Endothelial cell (in vitro differentiated cells): ENCODE data around the gene RAB11FIP4. TPM values are rescaled to one million over a fixed set of nuclear protein-coding genes. Genes with fewer than 3 reads are reported as not detected.

Experiments used
- DNase-seq: peaks from one replicate; pipeline ENCODE4 v3.0.0; 2021; ENCODE audit warnings: low spot score
- H3K27ac Mint-ChIP-seq: one replicate; pipeline ENCODE4 v1.8.0; 2021; ENCODE audit warnings: mixed read lengths, inconsistent platforms; ENCODE audit not compliant: unreplicated experiment
- H3K27me3 Mint-ChIP-seq: one replicate; pipeline ENCODE4 v1.8.0; 2021; ENCODE audit warnings: mild to moderate bottlenecking, moderate library complexity, mixed read lengths, inconsistent platforms; ENCODE audit not compliant: unreplicated experiment
- H3K36me3 Mint-ChIP-seq: one replicate; pipeline ENCODE4 v1.8.0; 2021; ENCODE audit warnings: mild to moderate bottlenecking, low read depth, mixed read lengths, inconsistent platforms; ENCODE audit not compliant: unreplicated experiment
- H3K4me1 Mint-ChIP-seq: one replicate; pipeline ENCODE4 v1.8.0; 2021; ENCODE audit warnings: mild to moderate bottlenecking, mixed read lengths, inconsistent platforms; ENCODE audit not compliant: unreplicated experiment
- H3K4me3 Mint-ChIP-seq: one replicate; pipeline ENCODE4 v1.8.0; 2021; ENCODE audit warnings: mild to moderate bottlenecking, mixed read lengths, inconsistent platforms; ENCODE audit not compliant: unreplicated experiment
- H3K9me3 Mint-ChIP-seq: one replicate; pipeline ENCODE4 v1.8.0; 2021; ENCODE audit warnings: mixed read lengths, inconsistent platforms; ENCODE audit not compliant: unreplicated experiment
- total RNA-seq: library from RNA; stranded (reverse); fragmentation: NEBNext Ultra II Directional; extraction: Animal tissue kit (Norgen Biotek cat#: 25700); gene quantifications from one replicate; pipeline ENCODE4 v1.2.1, GENCODE V29; 2021; ENCODE audit not compliant: unreplicated experiment
- TF ChIP-seq, protein P1 (sequence below): fragments of 200-600 bp; sonication (generic); IDR thresholded peaks from one replicate; pipeline ENCODE4 v1.5.0; 2021; ENCODE audit warnings: antibody characterized with exemption; ENCODE audit not compliant: unreplicated experiment

The RAB11FIP4 gene
- total RNA-seq, 1 donor from 2014 or later, result 0.92 TPM

DNA sequence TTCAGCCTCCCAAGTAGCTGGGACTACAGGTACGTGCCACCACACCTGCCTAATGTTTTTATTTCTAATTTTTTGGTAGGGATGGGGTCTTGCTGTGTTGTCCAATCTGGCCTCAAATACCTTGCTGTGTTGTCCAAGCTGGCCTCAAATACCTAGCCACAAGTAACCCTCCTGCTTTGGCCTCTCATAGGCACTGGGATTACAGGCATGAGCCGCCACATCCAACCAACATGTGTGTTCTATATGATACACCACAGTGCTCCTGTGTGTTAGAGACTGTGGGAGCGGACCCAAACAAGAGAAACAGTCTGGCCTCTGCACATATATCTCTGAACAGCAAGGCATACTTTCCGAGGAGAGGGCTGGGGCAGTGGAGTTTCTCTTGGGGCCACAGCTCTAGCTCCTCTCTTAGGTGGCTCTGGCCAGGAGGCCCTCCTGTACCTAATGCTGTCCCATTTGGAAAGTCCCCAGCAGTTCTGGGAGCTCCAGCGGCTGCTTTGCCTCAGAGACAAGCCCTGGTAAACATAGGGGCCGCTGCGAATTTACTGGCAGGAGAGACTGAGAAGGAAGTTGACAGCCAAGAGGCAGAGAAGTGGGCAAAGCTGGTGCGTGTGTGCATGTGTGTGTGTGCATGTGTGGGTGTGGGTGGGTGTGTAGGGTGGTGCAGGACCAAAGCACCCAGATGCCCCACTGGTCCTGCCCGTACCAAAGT, 95.0 kb downstream of the RAB11FIP4 start:
- peaks cover 13% of the 10 kb centered on the region for H3K4me1 Mint-ChIP-seq
- no peak for DNase-seq
- H3K27ac Mint-ChIP-seq, result no peak overlapping the region
- TF ChIP-seq, protein P1, sequence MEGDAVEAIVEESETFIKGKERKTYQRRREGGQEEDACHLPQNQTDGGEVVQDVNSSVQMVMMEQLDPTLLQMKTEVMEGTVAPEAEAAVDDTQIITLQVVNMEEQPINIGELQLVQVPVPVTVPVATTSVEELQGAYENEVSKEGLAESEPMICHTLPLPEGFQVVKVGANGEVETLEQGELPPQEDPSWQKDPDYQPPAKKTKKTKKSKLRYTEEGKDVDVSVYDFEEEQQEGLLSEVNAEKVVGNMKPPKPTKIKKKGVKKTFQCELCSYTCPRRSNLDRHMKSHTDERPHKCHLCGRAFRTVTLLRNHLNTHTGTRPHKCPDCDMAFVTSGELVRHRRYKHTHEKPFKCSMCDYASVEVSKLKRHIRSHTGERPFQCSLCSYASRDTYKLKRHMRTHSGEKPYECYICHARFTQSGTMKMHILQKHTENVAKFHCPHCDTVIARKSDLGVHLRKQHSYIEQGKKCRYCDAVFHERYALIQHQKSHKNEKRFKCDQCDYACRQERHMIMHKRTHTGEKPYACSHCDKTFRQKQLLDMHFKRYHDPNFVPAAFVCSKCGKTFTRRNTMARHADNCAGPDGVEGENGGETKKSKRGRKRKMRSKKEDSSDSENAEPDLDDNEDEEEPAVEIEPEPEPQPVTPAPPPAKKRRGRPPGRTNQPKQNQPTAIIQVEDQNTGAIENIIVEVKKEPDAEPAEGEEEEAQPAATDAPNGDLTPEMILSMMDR, result no peak
- peak overlapping the region; percentile 88 for H3K4me3 Mint-ChIP-seq
- H3K27me3 Mint-ChIP-seq, result peaks cover 15% of the 10 kb centered on the region
- H3K36me3 Mint-ChIP-seq, result peaks cover 10% of the 10 kb centered on the region
- no peaks in the 10 kb centered on the region for H3K9me3 Mint-ChIP-seq

DNA sequence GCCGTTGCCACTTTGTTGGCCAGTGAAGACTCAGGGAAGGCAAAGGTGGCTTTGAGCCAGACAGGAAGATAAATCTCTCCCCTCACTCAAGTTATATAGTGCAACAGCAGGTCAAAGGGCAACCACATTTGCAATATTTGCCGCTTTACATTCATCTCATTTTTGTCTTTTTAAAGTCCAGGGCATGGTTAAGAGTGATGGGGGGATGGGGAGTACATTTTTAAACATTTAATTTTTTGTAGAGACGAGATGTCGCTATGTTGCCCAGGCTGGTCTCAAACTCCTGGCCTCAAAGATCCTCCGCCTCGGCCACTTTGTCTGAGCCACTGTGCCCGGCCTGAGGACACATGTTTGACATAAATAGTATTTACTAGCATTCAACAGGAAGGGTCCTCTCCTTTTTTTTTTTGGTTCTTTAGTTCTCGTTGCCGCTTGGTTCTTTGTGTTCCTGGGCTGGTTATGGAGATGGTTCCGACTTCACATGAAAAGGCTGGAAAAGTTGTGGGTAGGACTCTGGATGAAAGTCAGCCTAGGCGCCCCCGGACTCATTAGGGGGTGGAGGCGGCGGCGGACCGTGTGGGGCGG, 95.7 kb downstream of the RAB11FIP4 start:
- H3K27me3 Mint-ChIP-seq, result peaks cover 15% of the 10 kb centered on the region
- peaks cover 10% of the 10 kb centered on the region for H3K36me3 Mint-ChIP-seq
- peak overlapping the region; percentile 88 for H3K4me3 Mint-ChIP-seq
- H3K9me3 Mint-ChIP-seq, result no peaks in the 10 kb centered on the region
- H3K27ac Mint-ChIP-seq, result peak overlapping the region; percentile 41
- H3K4me1 Mint-ChIP-seq, result peaks cover 13% of the 10 kb centered on the region
- no peak for DNase-seq
- TF ChIP-seq, protein P1, result no peak

DNA sequence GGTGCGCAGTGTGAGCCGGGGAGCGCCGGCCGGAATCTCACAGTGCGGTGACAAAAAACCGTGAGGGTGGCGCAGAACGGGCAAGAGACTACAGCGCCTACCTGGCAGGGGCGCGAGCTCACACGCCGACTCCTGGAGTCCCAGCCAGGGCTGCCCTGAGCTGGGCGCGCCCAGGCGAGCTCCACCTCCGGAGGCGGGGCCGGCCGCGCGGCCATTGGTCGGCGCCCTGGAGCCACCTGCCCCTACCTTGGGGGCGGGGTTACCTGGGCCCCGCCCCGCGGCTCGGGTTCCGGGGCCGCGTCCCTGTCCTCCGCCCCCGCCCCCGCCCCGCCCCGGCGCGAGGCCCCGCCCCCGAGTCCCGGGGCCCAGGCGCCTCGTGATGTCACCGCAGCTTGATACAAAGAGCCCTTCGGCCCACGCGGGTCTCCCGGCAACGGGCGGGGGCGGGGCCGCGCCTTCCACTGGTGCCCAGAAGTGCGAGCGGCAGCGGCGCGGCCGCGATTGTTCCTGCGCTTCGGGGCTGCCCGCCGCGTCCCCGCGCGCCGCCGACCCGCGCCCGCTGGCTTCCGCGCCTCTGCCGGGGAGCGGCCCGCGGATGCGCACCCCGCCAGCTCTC, 96.3 kb downstream of the RAB11FIP4 start:
- peak overlapping the region; percentile 88 for H3K4me3 Mint-ChIP-seq
- H3K27ac Mint-ChIP-seq, result no peak overlapping the region
- H3K9me3 Mint-ChIP-seq, result no peaks in the 10 kb centered on the region
- H3K27me3 Mint-ChIP-seq, result peaks cover 15% of the 10 kb centered on the region
- peaks cover 13% of the 10 kb centered on the region for H3K4me1 Mint-ChIP-seq
- peaks cover 10% of the 10 kb centered on the region for H3K36me3 Mint-ChIP-seq
- TF ChIP-seq, protein P1, result no peak
- peak; percentile 56 for DNase-seq

DNA sequence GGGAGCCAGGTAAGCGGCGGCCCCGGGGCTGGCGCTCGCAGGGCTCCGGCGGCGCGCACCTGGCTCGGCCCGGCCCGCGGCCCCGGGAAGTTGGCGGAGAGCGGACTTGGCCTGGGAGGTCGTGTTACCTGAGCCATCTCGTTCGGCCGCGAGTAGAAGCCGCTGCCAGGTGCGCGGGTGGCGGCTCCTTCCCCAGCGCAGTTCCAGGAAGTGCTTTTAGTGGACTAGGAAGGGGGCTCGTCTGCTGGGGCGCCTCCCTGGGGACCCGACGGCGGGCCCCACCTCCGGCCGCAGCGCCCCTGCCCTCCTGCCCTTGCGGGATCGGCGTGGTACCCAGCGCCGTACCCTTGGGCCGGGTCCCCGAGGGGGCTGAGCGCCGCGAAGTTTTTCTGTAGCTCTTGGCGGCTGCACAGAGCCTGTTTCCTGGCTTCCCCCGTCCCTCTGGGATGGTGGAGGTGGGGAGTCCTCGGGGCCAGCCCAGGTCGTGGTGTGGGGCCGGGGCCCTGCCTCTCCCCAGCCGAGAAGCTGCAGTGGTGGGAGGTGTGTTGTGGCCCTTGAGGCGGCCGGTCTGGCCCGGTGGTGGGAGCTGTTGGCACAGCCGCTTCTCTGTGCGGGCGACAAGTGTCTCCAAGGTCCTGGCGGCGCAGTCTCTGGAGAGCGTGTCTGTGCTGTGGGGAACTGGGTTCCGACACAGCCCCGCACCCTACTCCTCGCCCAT, 96.9 kb downstream of the RAB11FIP4 start:
- peaks cover 10% of the 10 kb centered on the region for H3K36me3 Mint-ChIP-seq
- H3K27me3 Mint-ChIP-seq, result peaks cover 15% of the 10 kb centered on the region
- H3K9me3 Mint-ChIP-seq, result no peaks in the 10 kb centered on the region
- TF ChIP-seq, protein P1, result no peak
- no peak for DNase-seq
- H3K4me1 Mint-ChIP-seq, result peaks cover 13% of the 10 kb centered on the region
- peak overlapping the region; percentile 87 for H3K4me3 Mint-ChIP-seq
- no peak overlapping the region for H3K27ac Mint-ChIP-seq
